Keratinocyte (primary cell): ENCODE measurements around the gene AMIGO1. TPM values are rescaled to one million over a fixed set of nuclear protein-coding genes. Genes with fewer than 3 reads are reported as not detected.

ENCODE experiments used
- DNase-seq: peaks from one replicate; pipeline ENCODE4 v3.0.0-alpha.2; 2011; ENCODE audit warnings: low read depth, missing footprints, low spot score
- FAIRE-seq: peaks from 2 replicates; lab custom pipeline; 2011; peaks lifted over from hg19 to GRCh38; lab: Jason Lieb, UNC
- H2AFZ ChIP-seq: 2 replicates; pipeline ENCODE4 v1.6.0; 2012; ENCODE audit warnings: low read length, control low read depth, inconsistent platforms; ENCODE audit not compliant: control insufficient read depth
- H3K27ac ChIP-seq: 2 replicates; pipeline ENCODE4 v1.5.1; 2011; ENCODE audit warnings: low read length; ENCODE audit not compliant: control insufficient read depth, insufficient read depth
- H3K27me3 ChIP-seq: 3 replicates; pipeline ENCODE4 v1.6.0; 2011; ENCODE audit warnings: low read length; ENCODE audit not compliant: control insufficient read depth, insufficient read depth; ENCODE audit errors: extremely low read depth
- H3K36me3 ChIP-seq, 2 experiments: 2 replicates in 1 of 2; 3 replicates in 1 of 2; pipeline ENCODE4 v1.5.1; 2011; ENCODE audit warnings: low read length in 2 of 2, mild to moderate bottlenecking in 1 of 2; ENCODE audit not compliant: control insufficient read depth in 2 of 2, insufficient read depth in 2 of 2; ENCODE audit errors: extremely low read depth in 1 of 2
- H3K4me1 ChIP-seq: 3 replicates; pipeline ENCODE4 v1.5.1; 2011; ENCODE audit warnings: low read length; ENCODE audit not compliant: control insufficient read depth, insufficient read depth; ENCODE audit errors: extremely low read depth
- H3K4me2 ChIP-seq: 3 replicates; pipeline ENCODE4 v1.6.0; 2011; ENCODE audit warnings: low read depth, low read length; ENCODE audit not compliant: control insufficient read depth, insufficient read depth; ENCODE audit errors: extremely low read depth
- H3K4me3 ChIP-seq, 3 experiments: fragments of 200-600 bp in 1 of 3; sonication (generic) in 1 of 3; 2 replicates in 2 of 3; 3 replicates in 1 of 3; pipeline ENCODE4 v1.5.1; 2011 to 2016; ENCODE audit warnings: low read length in 3 of 3, mild to moderate bottlenecking in 3 of 3, control low read depth in 2 of 3, inconsistent platforms in 1 of 3, low read depth in 1 of 3, mixed read lengths in 1 of 3, mixed run types in 1 of 3, moderate library complexity in 1 of 3; ENCODE audit not compliant: control insufficient read depth in 2 of 3, insufficient read depth in 2 of 3; ENCODE audit errors: extremely low read depth in 1 of 3
- H3K79me2 ChIP-seq: 2 replicates; pipeline ENCODE4 v1.6.0; 2012; ENCODE audit warnings: low read length; ENCODE audit not compliant: control insufficient read depth, insufficient read depth
- H3K9ac ChIP-seq: 3 replicates; pipeline ENCODE4 v1.6.0; 2011; ENCODE audit warnings: low read length; ENCODE audit not compliant: control insufficient read depth, insufficient read depth; ENCODE audit errors: extremely low read depth
- H3K9me1 ChIP-seq: 3 replicates; pipeline ENCODE4 v1.6.0; 2011; ENCODE audit warnings: low read length; ENCODE audit not compliant: control insufficient read depth, insufficient read depth; ENCODE audit errors: extremely low read depth
- H3K9me3 ChIP-seq: 2 replicates; pipeline ENCODE4 v1.5.1; 2012; ENCODE audit warnings: low read depth, low read length; ENCODE audit not compliant: control insufficient read depth
- H4K20me1 ChIP-seq: 3 replicates; pipeline ENCODE4 v1.6.0; 2011; ENCODE audit warnings: low read length; ENCODE audit not compliant: control insufficient read depth, insufficient read depth; ENCODE audit errors: extremely low read depth
- EZH2 ChIP-seq: IDR thresholded peaks from one replicate; pipeline ENCODE4 v1.6.1; 2012; ENCODE audit warnings: inconsistent platforms, mild to moderate bottlenecking, low read length, moderate library complexity
- dilution Hi-C: fragments of 300-500 bp; cut with MboI; formaldehyde crosslinking; loops from one replicate; pipeline ENCODE4 v1.7.0; 2020; ENCODE audit warnings: low sequenced_read_pairs; ENCODE audit not compliant: extremely low pct_ligation_motif_present
- polyA plus RNA-seq, 5 experiments: library from polyadenylated mRNA; depleted of rRNA in 3 of 5; stranded (reverse) in 3 of 5; stranded (forward) in 1 of 5; unstranded in 1 of 5; fragments of >200 nt; gene quantifications; 1 replicate in 1 of 5; 2 replicates in 3 of 5; 3 replicates in 1 of 5; pipeline versions ENCODE4 v1.2.1 to v1.2.3, GENCODE V29; 2011 to 2012; ENCODE audit warnings: missing spikeins in 2 of 5, low read depth in 1 of 5, low replicate concordance in 1 of 5
- TF ChIP-seq, protein P1 (sequence below), 3 experiments: IDR thresholded peaks in 1 of 3; conservative IDR thresholded peaks in 1 of 3; optimal IDR thresholded peaks in 1 of 3; 2 replicates in 2 of 3; 3 replicates in 1 of 3; pipeline versions ENCODE3 to v1.5.1; 2011; ENCODE audit warnings: low read length in 3 of 3, mild to moderate bottlenecking in 3 of 3, moderate library complexity in 2 of 3, control low read depth in 1 of 3, inconsistent platforms in 1 of 3; ENCODE audit not compliant: insufficient read depth in 2 of 3; ENCODE audit errors: extremely low read depth in 1 of 3

The AMIGO1 gene
- polyA plus RNA-seq, 1 donor (not counting 4 experiments of a cell fraction or from before 2014, with no cell fraction given): 0.26 TPM

DNA sequence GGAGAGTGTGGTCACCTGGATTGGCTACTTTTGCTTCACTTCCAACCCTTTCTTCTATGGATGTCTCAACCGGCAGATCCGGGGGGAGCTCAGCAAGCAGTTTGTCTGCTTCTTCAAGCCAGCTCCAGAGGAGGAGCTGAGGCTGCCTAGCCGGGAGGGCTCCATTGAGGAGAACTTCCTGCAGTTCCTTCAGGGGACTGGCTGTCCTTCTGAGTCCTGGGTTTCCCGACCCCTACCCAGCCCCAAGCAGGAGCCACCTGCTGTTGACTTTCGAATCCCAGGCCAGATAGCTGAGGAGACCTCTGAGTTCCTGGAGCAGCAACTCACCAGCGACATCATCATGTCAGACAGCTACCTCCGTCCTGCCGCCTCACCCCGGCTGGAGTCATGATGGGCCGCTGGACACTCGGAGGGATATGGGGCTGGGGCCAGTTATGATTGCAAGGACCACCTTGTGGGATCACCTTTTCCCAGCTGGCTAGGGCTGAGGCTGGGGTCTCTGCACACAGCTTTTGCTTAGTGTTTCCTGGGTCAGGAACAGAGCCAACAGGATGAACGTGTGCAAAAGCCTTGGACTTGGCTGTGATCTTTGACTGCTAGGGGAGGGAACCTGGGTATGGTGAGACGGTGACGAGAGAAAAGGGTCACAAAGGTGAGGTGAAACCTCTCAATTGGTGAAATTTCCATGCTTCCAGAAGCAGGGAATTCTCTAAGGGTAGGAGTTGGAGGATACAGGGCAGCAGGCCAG, 34.6 kb upstream of the AMIGO1 start:
- dilution Hi-C loops: no loop called here
- no peaks in the 10 kb centered on the region for H3K27me3 ChIP-seq
- FAIRE-seq: no peak

DNA sequence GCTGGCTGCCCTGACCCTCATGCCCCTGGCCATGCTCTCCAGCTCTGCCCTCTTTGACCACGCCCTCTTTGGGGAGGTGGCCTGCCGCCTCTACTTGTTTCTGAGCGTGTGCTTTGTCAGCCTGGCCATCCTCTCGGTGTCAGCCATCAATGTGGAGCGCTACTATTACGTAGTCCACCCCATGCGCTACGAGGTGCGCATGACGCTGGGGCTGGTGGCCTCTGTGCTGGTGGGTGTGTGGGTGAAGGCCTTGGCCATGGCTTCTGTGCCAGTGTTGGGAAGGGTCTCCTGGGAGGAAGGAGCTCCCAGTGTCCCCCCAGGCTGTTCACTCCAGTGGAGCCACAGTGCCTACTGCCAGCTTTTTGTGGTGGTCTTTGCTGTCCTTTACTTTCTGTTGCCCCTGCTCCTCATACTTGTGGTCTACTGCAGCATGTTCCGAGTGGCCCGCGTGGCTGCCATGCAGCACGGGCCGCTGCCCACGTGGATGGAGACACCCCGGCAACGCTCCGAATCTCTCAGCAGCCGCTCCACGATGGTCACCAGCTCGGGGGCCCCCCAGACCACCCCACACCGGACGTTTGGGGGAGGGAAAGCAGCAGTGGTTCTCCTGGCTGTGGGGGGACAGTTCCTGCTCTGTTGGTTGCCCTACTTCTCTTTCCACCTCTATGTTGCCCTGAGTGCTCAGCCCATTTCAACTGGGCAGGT, 33.9 kb upstream of the AMIGO1 start:
- Histone ChIP-seq H3K27me3 (no peaks in the 10 kb centered on the region), H3K27ac (no peak overlapping the region), H3K4me1 (peaks cover 9% of the 10 kb centered on the region), H4K20me1 (no peaks in the 10 kb centered on the region), H3K4me2 (no peak overlapping the region), H3K9me3 (no peaks in the 10 kb centered on the region), H2AFZ (no peak overlapping the region), H3K36me3 (no peaks in the 10 kb centered on the region), H3K9ac (no peak overlapping the region), H3K9me1 (no peaks in the 10 kb centered on the region), H3K4me3 (no peak overlapping the region), H3K79me2 (peaks cover 16% of the 10 kb centered on the region)
- dilution Hi-C loops: no loop called here
- TF ChIP-seq, protein P1, sequence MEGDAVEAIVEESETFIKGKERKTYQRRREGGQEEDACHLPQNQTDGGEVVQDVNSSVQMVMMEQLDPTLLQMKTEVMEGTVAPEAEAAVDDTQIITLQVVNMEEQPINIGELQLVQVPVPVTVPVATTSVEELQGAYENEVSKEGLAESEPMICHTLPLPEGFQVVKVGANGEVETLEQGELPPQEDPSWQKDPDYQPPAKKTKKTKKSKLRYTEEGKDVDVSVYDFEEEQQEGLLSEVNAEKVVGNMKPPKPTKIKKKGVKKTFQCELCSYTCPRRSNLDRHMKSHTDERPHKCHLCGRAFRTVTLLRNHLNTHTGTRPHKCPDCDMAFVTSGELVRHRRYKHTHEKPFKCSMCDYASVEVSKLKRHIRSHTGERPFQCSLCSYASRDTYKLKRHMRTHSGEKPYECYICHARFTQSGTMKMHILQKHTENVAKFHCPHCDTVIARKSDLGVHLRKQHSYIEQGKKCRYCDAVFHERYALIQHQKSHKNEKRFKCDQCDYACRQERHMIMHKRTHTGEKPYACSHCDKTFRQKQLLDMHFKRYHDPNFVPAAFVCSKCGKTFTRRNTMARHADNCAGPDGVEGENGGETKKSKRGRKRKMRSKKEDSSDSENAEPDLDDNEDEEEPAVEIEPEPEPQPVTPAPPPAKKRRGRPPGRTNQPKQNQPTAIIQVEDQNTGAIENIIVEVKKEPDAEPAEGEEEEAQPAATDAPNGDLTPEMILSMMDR (optimal IDR thresholded peaks at IDR 0.05 in 1 of 3, IDR thresholded peaks at IDR 0.05 in 1 of 3, conservative IDR thresholded peaks at IDR 0.05 in 1 of 3; ENCODE audit: extremely low read depth in 1 of 3, insufficient read depth in 2 of 3, low read length in 3 of 3): no peak
- TF ChIP-seq EZH2: no peak
- DNase-seq (no peak), FAIRE-seq (no peak)

More for the DNA sequence above, 34.6 kb upstream of the AMIGO1 start:
- Histone ChIP-seq H4K20me1 (no peaks in the 10 kb centered on the region), H3K4me2 (no peak overlapping the region), H3K9me1 (no peaks in the 10 kb centered on the region), H3K4me1 (peaks cover 9% of the 10 kb centered on the region), H3K4me3 (no peak overlapping the region), H3K9ac (no peak overlapping the region), H2AFZ (no peak overlapping the region), H3K9me3 (no peaks in the 10 kb centered on the region), H3K27ac (no peak overlapping the region), H3K36me3 (no peaks in the 10 kb centered on the region), H3K79me2 (peaks cover 23% of the 10 kb centered on the region)
- no peak for DNase-seq
- TF ChIP-seq EZH2: no peak
- TF ChIP-seq, protein P1 (optimal IDR thresholded peaks at IDR 0.05 in 1 of 3, IDR thresholded peaks at IDR 0.05 in 1 of 3, conservative IDR thresholded peaks at IDR 0.05 in 1 of 3; ENCODE audit: extremely low read depth in 1 of 3, insufficient read depth in 2 of 3, low read length in 3 of 3): no peak
